HEK293 (cell line): ENCODE data around the gene DSTN.

Experiments
- GLIS1 ChIP-seq: fragments of 450-650 bp; formaldehyde crosslinking; IDR thresholded peaks from 2 replicates; pipeline ENCODE4 v1.5.1; 2016; ENCODE audit warnings: missing biosample characterization, missing genetic modification characterization
- GLIS2 ChIP-seq: fragments of 450-650 bp; formaldehyde crosslinking; IDR thresholded peaks from 2 replicates; pipeline ENCODE4 v1.5.1; 2016; ENCODE audit warnings: missing biosample characterization, missing genetic modification characterization
- IKZF3 ChIP-seq: fragments of 450-650 bp; IDR thresholded peaks from 2 replicates; pipeline ENCODE4 v1.5.0; 2018; ENCODE audit warnings: missing biosample characterization, mild to moderate bottlenecking, missing genetic modification characterization, moderate library complexity
- KLF1 ChIP-seq: fragments of 450-650 bp; formaldehyde crosslinking; IDR thresholded peaks from 2 replicates; pipeline ENCODE4 v1.5.1; 2016; ENCODE audit warnings: missing biosample characterization, missing genetic modification characterization
- KLF17 ChIP-seq: fragments of 450-650 bp; formaldehyde crosslinking; IDR thresholded peaks from 2 replicates; pipeline ENCODE4 v1.5.1; 2016; ENCODE audit warnings: missing biosample characterization, missing genetic modification characterization
- KLF7 ChIP-seq: fragments of 450-650 bp; formaldehyde crosslinking; IDR thresholded peaks from 2 replicates; pipeline ENCODE4 v1.5.1; 2016; ENCODE audit warnings: missing biosample characterization, missing genetic modification characterization, borderline replicate concordance
- KLF8 ChIP-seq: fragments of 450-650 bp; formaldehyde crosslinking; IDR thresholded peaks from 2 replicates; pipeline ENCODE4 v1.5.1; 2016; ENCODE audit warnings: missing biosample characterization, missing genetic modification characterization
- KLF9 ChIP-seq: fragments of 450-650 bp; formaldehyde crosslinking; IDR thresholded peaks from 2 replicates; pipeline ENCODE4 v1.5.1; 2016; ENCODE audit warnings: missing biosample characterization, missing genetic modification characterization, low read depth
- MEIS1 ChIP-seq: sonication (generic); formaldehyde crosslinking; IDR thresholded peaks from 2 replicates; pipeline ENCODE4 v1.8.1; 2022; ENCODE audit warnings: missing genetic modification reagents, mild to moderate bottlenecking, borderline replicate concordance
- PRDM6 ChIP-seq: fragments of 450-650 bp; formaldehyde crosslinking; IDR thresholded peaks from 2 replicates; pipeline ENCODE4 v1.5.1; 2017; ENCODE audit warnings: missing biosample characterization, missing genetic modification characterization
- SETDB1 ChIP-seq: IDR thresholded peaks from one replicate; pipeline ENCODE4 v1.6.1; 2017; ENCODE audit warnings: mild to moderate bottlenecking, low read length, moderate library complexity, mixed read lengths; ENCODE audit not compliant: insufficient read length
- SP2 ChIP-seq: fragments of 450-650 bp; formaldehyde crosslinking; IDR thresholded peaks from 2 replicates; pipeline ENCODE4 v1.5.1; 2016; ENCODE audit warnings: missing biosample characterization, missing genetic modification characterization
- WT1 ChIP-seq: fragments of 450-650 bp; formaldehyde crosslinking; IDR thresholded peaks from 2 replicates; pipeline ENCODE4 v1.5.1; 2016; ENCODE audit warnings: missing biosample characterization, missing genetic modification characterization
- ZBTB11 ChIP-seq: fragments of 450-650 bp; formaldehyde crosslinking; conservative IDR thresholded peaks from 2 replicates; pipeline ENCODE4 v1.5.1; 2016; ENCODE audit warnings: low read depth, missing biosample characterization, missing genetic modification characterization
- ZBTB20 ChIP-seq: fragments of 450-650 bp; formaldehyde crosslinking; IDR thresholded peaks from 2 replicates; pipeline ENCODE4 v1.5.1; 2016; ENCODE audit warnings: missing biosample characterization, missing genetic modification characterization
- ZBTB26 ChIP-seq: fragments of 450-650 bp; formaldehyde crosslinking; optimal IDR thresholded peaks from 2 replicates; pipeline ENCODE3; 2016; ENCODE audit warnings: missing biosample characterization, mild to moderate bottlenecking, missing genetic modification characterization
- ZNF341 ChIP-seq: fragments of 450-650 bp; formaldehyde crosslinking; IDR thresholded peaks from 2 replicates; pipeline ENCODE4; 2016; ENCODE audit warnings: low read depth, missing biosample characterization, missing genetic modification characterization
- ZNF366 ChIP-seq: fragments of 450-650 bp; formaldehyde crosslinking; conservative IDR thresholded peaks from 2 replicates; pipeline ENCODE4 v1.5.1; 2016; ENCODE audit warnings: missing biosample characterization, missing genetic modification characterization
- ZNF561 ChIP-seq: fragments of 450-650 bp; IDR thresholded peaks from 2 replicates; pipeline ENCODE4 v1.5.1; 2018; ENCODE audit warnings: missing biosample characterization, missing genetic modification characterization, borderline replicate concordance
- ZNF600 ChIP-seq: fragments of 450-650 bp; formaldehyde crosslinking; IDR thresholded peaks from 2 replicates; pipeline ENCODE4 v1.5.1; 2016; ENCODE audit warnings: missing biosample characterization, missing genetic modification characterization
- ZNF629 ChIP-seq: fragments of 450-650 bp; formaldehyde crosslinking; IDR thresholded peaks from 2 replicates; pipeline ENCODE4 v1.5.1; 2017; ENCODE audit warnings: missing biosample characterization, missing genetic modification characterization
- ZNF660 ChIP-seq: fragments of 450-650 bp; IDR thresholded peaks from 2 replicates; pipeline ENCODE4 v1.5.1; 2018; ENCODE audit warnings: missing biosample characterization, mild to moderate bottlenecking, missing genetic modification characterization
- ZNF670 ChIP-seq: fragments of 450-650 bp; formaldehyde crosslinking; IDR thresholded peaks from 2 replicates; pipeline ENCODE4 v1.5.1; 2016; ENCODE audit warnings: missing biosample characterization, missing genetic modification characterization, low read depth
- ZNF707 ChIP-seq: fragments of 450-650 bp; formaldehyde crosslinking; IDR thresholded peaks from 2 replicates; pipeline ENCODE4 v1.5.1; 2016; ENCODE audit warnings: missing biosample characterization, missing genetic modification characterization
- ZNF76 ChIP-seq: fragments of 450-650 bp; formaldehyde crosslinking; IDR thresholded peaks from 2 replicates; pipeline ENCODE4; 2016; ENCODE audit warnings: low read depth, missing biosample characterization, missing genetic modification characterization, borderline replicate concordance
- TF ChIP-seq, protein P1 (sequence below): fragments of 450-650 bp; formaldehyde crosslinking; IDR thresholded peaks from 2 replicates; pipeline ENCODE4 v1.5.1; 2016; ENCODE audit warnings: missing biosample characterization, missing genetic modification characterization
- TF ChIP-seq, protein P2 (sequence below): fragments of 450-650 bp; formaldehyde crosslinking; IDR thresholded peaks from 2 replicates; pipeline ENCODE4 v1.5.1; 2016; ENCODE audit warnings: missing biosample characterization, missing genetic modification characterization
- TF ChIP-seq, protein P3 (sequence below): fragments of 450-650 bp; formaldehyde crosslinking; IDR thresholded peaks from 2 replicates; pipeline ENCODE4 v1.5.1; 2017; ENCODE audit warnings: missing biosample characterization, missing genetic modification characterization

Gene DSTN

DNA sequence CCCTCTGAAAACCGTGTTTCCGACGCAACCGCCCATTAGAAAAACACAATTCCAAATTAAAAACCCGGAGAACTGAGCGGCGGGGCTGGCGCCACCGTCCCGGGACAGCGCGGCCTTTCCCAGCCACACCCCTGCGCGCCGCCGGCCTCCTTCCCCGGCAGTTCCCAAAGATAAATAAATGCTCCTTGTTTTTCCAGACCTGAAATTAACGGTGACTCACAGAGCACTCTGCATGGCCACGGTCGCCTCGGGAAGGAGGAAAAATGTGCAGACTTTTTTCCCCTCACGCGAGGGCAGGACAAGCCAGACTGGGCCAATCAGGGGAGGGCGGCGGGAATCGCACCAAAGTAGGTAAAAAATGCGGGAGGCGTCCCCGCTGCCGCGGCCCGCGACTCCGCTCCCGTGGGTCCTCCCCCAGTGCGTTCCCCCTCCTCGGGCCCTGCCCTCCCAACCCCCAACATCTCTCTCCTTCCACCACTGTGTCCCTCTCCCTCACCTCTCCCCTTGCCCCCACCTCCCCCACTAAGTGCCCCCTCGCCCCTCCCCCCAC, 828 bp upstream of the DSTN start (continued):
- TF ChIP-seq, protein P1, sequence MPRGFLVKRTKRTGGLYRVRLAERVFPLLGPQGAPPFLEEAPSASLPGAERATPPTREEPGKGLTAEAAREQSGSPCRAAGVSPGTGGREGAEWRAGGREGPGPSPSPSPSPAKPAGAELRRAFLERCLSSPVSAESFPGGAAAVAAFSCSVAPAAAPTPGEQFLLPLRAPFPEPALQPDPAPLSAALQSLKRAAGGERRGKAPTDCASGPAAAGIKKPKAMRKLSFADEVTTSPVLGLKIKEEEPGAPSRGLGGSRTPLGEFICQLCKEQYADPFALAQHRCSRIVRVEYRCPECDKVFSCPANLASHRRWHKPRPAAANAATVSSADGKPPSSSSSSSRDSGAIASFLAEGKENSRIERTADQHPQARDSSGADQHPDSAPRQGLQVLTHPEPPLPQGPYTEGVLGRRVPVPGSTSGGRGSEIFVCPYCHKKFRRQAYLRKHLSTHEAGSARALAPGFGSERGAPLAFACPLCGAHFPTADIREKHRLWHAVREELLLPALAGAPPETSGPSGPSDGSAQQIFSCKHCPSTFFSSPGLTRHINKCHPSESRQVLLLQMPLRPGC: peak; percentile 25; the same call in 1 of the 2 replicates
- peak; percentile 52 for TF ChIP-seq KLF1 (tag by site-specific recombination)
- TF ChIP-seq IKZF3 (tag by site-specific recombination): peak; percentile 85
- TF ChIP-seq ZBTB26 (tag by site-specific recombination): peak; percentile 57
- TF ChIP-seq KLF9: peak; percentile 38; the same call in 1 of the 2 replicates
- TF ChIP-seq ZNF366 (tag by site-specific recombination): peak; percentile 71
- TF ChIP-seq, protein P2, sequence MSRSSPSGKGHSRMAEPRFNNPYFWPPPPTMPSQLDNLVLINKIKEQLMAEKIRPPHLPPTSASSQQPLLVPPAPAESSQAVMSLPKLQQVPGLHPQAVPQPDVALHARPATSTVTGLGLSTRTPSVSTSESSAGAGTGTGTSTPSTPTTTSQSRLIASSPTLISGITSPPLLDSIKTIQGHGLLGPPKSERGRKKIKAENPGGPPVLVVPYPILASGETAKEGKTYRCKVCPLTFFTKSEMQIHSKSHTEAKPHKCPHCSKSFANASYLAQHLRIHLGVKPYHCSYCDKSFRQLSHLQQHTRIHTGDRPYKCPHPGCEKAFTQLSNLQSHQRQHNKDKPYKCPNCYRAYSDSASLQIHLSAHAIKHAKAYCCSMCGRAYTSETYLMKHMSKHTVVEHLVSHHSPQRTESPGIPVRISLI (tag by site-specific recombination): peak; percentile 65; the same call in 1 of the 2 replicates
- TF ChIP-seq KLF8 (tag by site-specific recombination): peak; percentile 14; the same call in 1 of the 2 replicates
- TF ChIP-seq PRDM6 (tag by site-specific recombination): peak; percentile 64
- TF ChIP-seq ZNF660 (tag by site-specific recombination): no peak
- TF ChIP-seq KLF7 (tag by site-specific recombination): peak; percentile 16; the same call in 1 of the 2 replicates
- TF ChIP-seq, protein P3, sequence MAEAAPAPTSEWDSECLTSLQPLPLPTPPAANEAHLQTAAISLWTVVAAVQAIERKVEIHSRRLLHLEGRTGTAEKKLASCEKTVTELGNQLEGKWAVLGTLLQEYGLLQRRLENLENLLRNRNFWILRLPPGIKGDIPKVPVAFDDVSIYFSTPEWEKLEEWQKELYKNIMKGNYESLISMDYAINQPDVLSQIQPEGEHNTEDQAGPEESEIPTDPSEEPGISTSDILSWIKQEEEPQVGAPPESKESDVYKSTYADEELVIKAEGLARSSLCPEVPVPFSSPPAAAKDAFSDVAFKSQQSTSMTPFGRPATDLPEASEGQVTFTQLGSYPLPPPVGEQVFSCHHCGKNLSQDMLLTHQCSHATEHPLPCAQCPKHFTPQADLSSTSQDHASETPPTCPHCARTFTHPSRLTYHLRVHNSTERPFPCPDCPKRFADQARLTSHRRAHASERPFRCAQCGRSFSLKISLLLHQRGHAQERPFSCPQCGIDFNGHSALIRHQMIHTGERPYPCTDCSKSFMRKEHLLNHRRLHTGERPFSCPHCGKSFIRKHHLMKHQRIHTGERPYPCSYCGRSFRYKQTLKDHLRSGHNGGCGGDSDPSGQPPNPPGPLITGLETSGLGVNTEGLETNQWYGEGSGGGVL (tag by site-specific recombination): peak; percentile 11
- peak; percentile 24; the same call in 1 of the 2 replicates for TF ChIP-seq KLF17 (tag by site-specific recombination)
- TF ChIP-seq SP2 (tag by site-specific recombination): peak; percentile 57
- TF ChIP-seq ZBTB11 (tag by site-specific recombination): peak; percentile 36
- TF ChIP-seq ZNF561: 0 out of 2 replicates have a peak, but pooled peaks have one; percentile 27
- no peak for TF ChIP-seq SETDB1
- TF ChIP-seq ZNF76 (tag by site-specific recombination): 0 out of 2 replicates have a peak, but pooled peaks have one; percentile 14
- TF ChIP-seq MEIS1 (CRISPR knock-in tag): no peak
- TF ChIP-seq WT1 (tag by site-specific recombination): no peak
- peak; percentile 24; the same call in 1 of the 2 replicates for TF ChIP-seq ZNF629 (tag by site-specific recombination)
- no peak for TF ChIP-seq ZNF670 (tag by site-specific recombination)
- TF ChIP-seq ZBTB20 (tag by site-specific recombination): 0 out of 2 replicates have a peak, but pooled peaks have one; percentile 9
- no peak for TF ChIP-seq ZNF707 (tag by site-specific recombination)
- TF ChIP-seq ZNF341 (tag by site-specific recombination): peak; percentile 67
- TF ChIP-seq GLIS1 (tag by site-specific recombination): peak; percentile 79
- peak; percentile 82 for TF ChIP-seq ZNF600
- TF ChIP-seq GLIS2 (tag by site-specific recombination): peak; percentile 44; the same call in 1 of the 2 replicates
